Measurements from ENCODE around the gene ATG16L2.

- TF ChIP-seq POLR2A (IDR thresholded peaks at IDR 0.05) (no peak), CTCF (IDR thresholded peaks at IDR 0.05 in 4 of 5, conservative IDR thresholded peaks at IDR 0.05 in 1 of 5) (no peak)
Observed at GRCh38 chr11:72828692-72829101, 14.5 kb downstream of the ATG16L2 start.
